HFFc6 (cell line): ENCODE data around the gene TEX9. TPM values are rescaled to one million over a fixed set of nuclear protein-coding genes. Genes with fewer than 3 reads are reported as not detected.

Source experiments
- DNase-seq: peaks from one replicate; pipeline ENCODE4 v3.0.0-alpha.2; 2018
- H3K27ac Mint-ChIP-seq: 2 replicates; pipeline ENCODE4 v1.8.0; 2020; ENCODE audit warnings: mild to moderate bottlenecking, mixed read lengths
- H3K27me3 Mint-ChIP-seq: 2 replicates; pipeline ENCODE4 v1.8.0; 2021; ENCODE audit warnings: mild to moderate bottlenecking, moderate library complexity, mixed read lengths; ENCODE audit not compliant: insufficient read depth
- H3K36me3 Mint-ChIP-seq: 2 replicates; pipeline ENCODE4 v1.8.0; 2021; ENCODE audit warnings: low read depth, mixed read lengths
- H3K4me1 Mint-ChIP-seq: 2 replicates; pipeline ENCODE4 v1.8.0; 2020; ENCODE audit warnings: low read depth, mixed read lengths
- H3K4me3 Mint-ChIP-seq: 2 replicates; pipeline ENCODE4 v1.8.0; 2020; ENCODE audit warnings: mild to moderate bottlenecking, moderate library complexity, mixed read lengths
- H3K9me3 Mint-ChIP-seq: 2 replicates; pipeline ENCODE4 v1.8.0; 2020; ENCODE audit warnings: mild to moderate bottlenecking, mixed read lengths
- total RNA-seq, 6 experiments: library from RNA; stranded (reverse); fragmentation: NEBNext Ultra II Directional; extraction: Animal tissue kit (Norgen Biotek cat#: 25700); gene quantifications; 2 replicates in 1 of 6; 3 replicates in 5 of 6; pipeline ENCODE4 v1.2.3, GENCODE V29; 2021
- TF ChIP-seq, protein P1 (sequence below): fragments of 200-600 bp; sonication (generic); IDR thresholded peaks from 2 replicates; pipeline ENCODE4 v1.5.0; 2021; ENCODE audit warnings: antibody characterized with exemption, mild to moderate bottlenecking

Gene TEX9
- total RNA-seq, 6 experiments from 2014 or later: 0.81 to 1.4 (median 0.93) TPM

DNA sequence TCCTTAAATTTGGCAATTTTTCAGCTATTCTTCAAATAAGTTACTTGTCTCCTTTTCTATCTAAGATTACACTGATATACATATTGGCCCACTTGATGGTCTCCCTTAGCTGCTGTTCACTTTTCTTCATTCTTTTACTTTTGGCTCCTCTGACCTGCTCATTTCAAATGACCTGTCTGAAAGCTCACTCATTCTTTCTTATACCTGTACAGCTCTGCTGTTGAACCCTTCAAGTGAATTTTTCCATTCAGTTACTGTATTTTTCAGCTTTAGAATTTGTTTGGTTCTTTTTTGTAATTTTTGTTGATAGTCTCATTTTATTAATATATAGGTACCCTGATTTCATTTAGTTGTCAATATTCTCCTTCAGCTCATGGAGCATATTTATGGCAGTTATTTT, 60.0 kb downstream of the TEX9 start:
- Mint-ChIP-seq H3K27me3 (no peaks in the 10 kb centered on the region), H3K4me1 (no peaks in the 10 kb centered on the region), H3K36me3 (no peaks in the 10 kb centered on the region), H3K27ac (no peak overlapping the region), H3K9me3 (no peaks in the 10 kb centered on the region), H3K4me3 (no peak overlapping the region)
- TF ChIP-seq, protein P1, sequence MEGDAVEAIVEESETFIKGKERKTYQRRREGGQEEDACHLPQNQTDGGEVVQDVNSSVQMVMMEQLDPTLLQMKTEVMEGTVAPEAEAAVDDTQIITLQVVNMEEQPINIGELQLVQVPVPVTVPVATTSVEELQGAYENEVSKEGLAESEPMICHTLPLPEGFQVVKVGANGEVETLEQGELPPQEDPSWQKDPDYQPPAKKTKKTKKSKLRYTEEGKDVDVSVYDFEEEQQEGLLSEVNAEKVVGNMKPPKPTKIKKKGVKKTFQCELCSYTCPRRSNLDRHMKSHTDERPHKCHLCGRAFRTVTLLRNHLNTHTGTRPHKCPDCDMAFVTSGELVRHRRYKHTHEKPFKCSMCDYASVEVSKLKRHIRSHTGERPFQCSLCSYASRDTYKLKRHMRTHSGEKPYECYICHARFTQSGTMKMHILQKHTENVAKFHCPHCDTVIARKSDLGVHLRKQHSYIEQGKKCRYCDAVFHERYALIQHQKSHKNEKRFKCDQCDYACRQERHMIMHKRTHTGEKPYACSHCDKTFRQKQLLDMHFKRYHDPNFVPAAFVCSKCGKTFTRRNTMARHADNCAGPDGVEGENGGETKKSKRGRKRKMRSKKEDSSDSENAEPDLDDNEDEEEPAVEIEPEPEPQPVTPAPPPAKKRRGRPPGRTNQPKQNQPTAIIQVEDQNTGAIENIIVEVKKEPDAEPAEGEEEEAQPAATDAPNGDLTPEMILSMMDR: no peak
- DNase-seq: no peak

DNA sequence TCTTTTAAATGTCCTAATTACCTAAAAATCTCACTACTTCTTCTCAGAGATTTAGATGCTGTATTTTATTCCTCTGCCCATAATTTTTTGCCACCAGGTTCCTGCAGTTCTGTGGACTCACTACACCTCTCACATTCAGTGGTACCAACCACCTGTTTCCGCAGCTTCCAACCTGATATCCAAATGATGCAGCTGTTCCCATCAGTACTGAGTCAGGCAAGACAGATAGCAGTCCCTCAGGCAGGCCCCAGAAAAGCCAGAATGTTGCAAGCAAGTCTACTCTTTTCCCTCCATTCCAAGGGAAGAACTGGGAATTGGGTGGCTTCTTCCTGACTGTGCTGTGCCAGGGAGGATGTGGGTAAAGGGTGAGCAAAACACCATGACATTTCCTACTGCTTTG, 60.8 kb downstream of the TEX9 start:
- no peak overlapping the region for H3K27ac Mint-ChIP-seq
- no peak overlapping the region for H3K4me3 Mint-ChIP-seq
- H3K27me3 Mint-ChIP-seq: no peaks in the 10 kb centered on the region; the same call in 1 of the 2 replicates
- H3K4me1 Mint-ChIP-seq: no peaks in the 10 kb centered on the region
- no peak for DNase-seq
- TF ChIP-seq, protein P1: no peak
- no peaks in the 10 kb centered on the region for H3K36me3 Mint-ChIP-seq
- H3K9me3 Mint-ChIP-seq: no peaks in the 10 kb centered on the region

DNA sequence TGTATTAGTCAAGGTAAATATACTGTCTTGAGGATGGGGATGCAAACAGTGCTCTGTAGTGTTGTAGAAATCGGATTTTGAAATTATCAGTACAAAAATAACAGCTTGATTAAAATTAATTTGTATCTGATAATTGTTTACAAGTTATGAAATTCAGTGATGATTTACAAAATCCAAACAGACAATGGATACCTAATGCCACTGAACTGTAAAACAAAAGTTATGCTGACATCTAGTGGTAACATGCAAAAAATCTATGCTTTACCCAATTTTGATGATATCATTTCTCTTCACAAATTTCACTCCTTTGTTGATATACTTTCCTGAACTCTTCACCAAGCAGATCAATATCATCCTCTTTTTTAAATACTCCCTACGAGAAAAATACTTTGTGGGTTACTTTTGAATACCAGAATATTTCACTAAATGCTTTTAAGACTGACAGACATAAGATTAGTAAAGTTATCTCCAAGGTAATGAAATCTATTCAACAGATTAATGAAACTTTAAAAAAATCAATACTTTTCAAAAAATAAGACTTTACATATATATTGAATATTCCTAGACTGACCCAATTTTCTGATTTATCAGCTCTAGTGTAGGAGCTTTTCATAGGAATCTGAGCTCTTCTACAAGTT, 63.7 kb downstream of the TEX9 start:
- H3K9me3 Mint-ChIP-seq: no peaks in the 10 kb centered on the region
- no peaks in the 10 kb centered on the region; the same call in 1 of the 2 replicates for H3K27me3 Mint-ChIP-seq
- TF ChIP-seq, protein P1: peak; percentile 82
- no peaks in the 10 kb centered on the region for H3K4me1 Mint-ChIP-seq
- no peak overlapping the region for H3K27ac Mint-ChIP-seq
- no peaks in the 10 kb centered on the region for H3K36me3 Mint-ChIP-seq
- DNase-seq: peak; percentile 11
- H3K4me3 Mint-ChIP-seq: no peak overlapping the region

- Mint-ChIP-seq H3K36me3 (no peaks in the 10 kb centered on the region), H3K27ac (no peak overlapping the region), H3K4me1 (no peaks in the 10 kb centered on the region), H3K4me3 (no peak overlapping the region), H3K9me3 (no peaks in the 10 kb centered on the region), H3K27me3 (no peaks in the 10 kb centered on the region; the same call in 1 of the 2 replicates)
- TF ChIP-seq, protein P1: no peak
- no peak for DNase-seq
Measured at GRCh38 chr15:56432304-56432703, 67.1 kb downstream of the TEX9 start.

- Mint-ChIP-seq H3K27me3 (no peaks in the 10 kb centered on the region; the same call in 1 of the 2 replicates), H3K4me1 (no peaks in the 10 kb centered on the region), H3K36me3 (no peaks in the 10 kb centered on the region), H3K4me3 (no peak overlapping the region), H3K27ac (no peak overlapping the region), H3K9me3 (no peaks in the 10 kb centered on the region)
- TF ChIP-seq, protein P1: no peak
- DNase-seq: no peak
Measured at GRCh38 chr15:56440214-56440770, 75.1 kb downstream of the TEX9 start.
